HG03521 (cell line): Measurements from ENCODE around the gene ALKBH8.
"Not testable (repeated sequence)": the region's sequence is repeated elsewhere in the genome, so short reads cannot be mapped to it uniquely, and the experiment has no call there.

Source experiments
- ATAC-seq: cut with Tn5 transposase; IDR thresholded peaks from one replicate; pipeline ENCODE4 v1.9.1; 2021; ENCODE audit warnings: mild to moderate bottlenecking, moderate library complexity; ENCODE audit not compliant: unreplicated experiment

The ALKBH8 gene

GRCh38 chr11:107508201-107508857, 57.2 kb downstream of the ALKBH8 start:
- no peak for ATAC-seq

- ATAC-seq, result no peak
Observed at GRCh38 chr11:107505647-107506225, 59.8 kb downstream of the ALKBH8 start.

- no peak for ATAC-seq
Observed at GRCh38 chr11:107504981-107505380, 60.6 kb downstream of the ALKBH8 start.

GRCh38 chr11:107501713-107502112, 63.8 kb downstream of the ALKBH8 start:
- ATAC-seq, result no peak

DNA sequence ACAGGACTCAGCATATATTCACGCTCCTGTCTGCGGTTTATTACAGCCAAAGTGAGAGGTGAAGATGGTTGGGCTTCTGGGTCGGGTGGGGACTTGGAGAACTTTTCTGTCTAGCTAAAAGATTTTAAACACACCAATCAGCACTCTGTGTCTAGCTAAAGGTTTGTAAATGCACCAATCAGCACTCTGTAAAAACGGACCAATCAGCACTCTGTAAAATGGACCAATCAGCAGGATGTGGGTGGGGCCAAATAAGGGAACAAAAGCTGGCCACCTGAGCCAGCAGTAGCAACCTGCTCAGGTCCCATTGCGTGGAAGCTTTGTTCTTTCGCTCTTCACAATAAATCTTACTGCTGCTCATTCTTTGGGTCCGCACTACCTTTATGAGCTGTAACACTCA, 68.2 kb downstream of the ALKBH8 start:
- ATAC-seq, result not testable (repeated sequence)

DNA sequence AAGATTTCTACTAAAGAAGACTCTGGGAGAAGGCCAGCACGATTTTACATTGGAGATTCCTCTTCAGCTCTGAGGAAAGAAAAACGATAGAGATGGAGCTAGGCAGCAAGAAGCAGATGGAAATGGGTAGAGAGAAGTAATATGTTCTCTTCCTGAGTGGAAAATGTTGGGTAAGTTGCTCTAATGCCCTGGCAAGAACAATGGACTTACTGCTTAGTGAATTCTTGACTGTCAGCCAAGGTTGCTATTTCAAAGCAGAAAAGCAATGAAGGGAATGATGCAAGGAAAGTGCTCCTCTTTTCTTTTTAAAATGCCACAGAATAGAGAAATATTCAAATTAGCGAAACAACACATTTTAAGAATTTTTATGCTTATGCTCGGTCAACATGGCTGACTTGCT, 69.5 kb downstream of the ALKBH8 start:
- ATAC-seq, result no peak

GRCh38 chr11:107494055-107494454, 71.5 kb downstream of the ALKBH8 start:
- no peak for ATAC-seq

- no peak for ATAC-seq
Observed at GRCh38 chr11:107493117-107493516, 72.4 kb downstream of the ALKBH8 start.

- ATAC-seq, result no peak
Observed at GRCh38 chr11:107490836-107491235, 74.7 kb downstream of the ALKBH8 start.

DNA sequence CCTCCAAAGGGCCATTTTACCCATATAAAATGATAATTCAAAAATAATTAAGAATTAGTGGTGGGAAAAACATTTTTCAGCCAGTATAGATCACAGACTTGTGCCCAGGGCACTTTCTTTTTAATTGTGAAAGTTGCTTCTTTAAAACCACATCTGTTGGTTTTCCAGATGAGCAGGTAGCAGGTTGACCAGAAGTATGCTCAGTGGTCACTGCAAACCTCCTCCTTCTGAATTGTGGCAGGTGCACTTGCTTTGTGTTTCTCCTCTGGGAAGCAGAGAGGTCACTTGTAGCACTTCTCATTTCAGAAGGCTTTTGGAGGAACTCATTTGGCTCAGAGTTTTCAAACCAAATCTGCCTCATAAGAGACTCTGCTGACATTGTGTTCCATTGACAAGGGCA, 83.3 kb downstream of the ALKBH8 start:
- no peak for ATAC-seq

- no peak for ATAC-seq
Observed at GRCh38 chr11:107478922-107479321, 86.6 kb downstream of the ALKBH8 start.

DNA sequence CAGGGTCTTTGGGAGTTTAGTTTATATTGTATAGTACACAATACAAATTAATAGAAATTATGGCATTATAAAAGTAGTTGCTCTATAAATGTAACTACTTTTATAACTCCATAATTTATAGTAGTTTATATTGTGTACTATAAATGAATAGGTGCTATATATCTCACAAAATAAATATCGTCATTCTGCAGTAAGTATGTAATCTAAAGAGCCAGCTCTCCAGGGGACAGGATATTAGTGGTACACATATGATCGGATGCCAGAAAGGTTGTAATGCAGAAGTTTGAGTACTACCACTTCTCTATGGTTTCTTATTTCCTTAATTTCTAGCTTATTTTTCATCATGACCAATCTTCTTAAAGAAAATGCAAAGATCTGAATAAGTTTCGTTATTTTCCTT, 87.7 kb downstream of the ALKBH8 start:
- no peak for ATAC-seq

DNA sequence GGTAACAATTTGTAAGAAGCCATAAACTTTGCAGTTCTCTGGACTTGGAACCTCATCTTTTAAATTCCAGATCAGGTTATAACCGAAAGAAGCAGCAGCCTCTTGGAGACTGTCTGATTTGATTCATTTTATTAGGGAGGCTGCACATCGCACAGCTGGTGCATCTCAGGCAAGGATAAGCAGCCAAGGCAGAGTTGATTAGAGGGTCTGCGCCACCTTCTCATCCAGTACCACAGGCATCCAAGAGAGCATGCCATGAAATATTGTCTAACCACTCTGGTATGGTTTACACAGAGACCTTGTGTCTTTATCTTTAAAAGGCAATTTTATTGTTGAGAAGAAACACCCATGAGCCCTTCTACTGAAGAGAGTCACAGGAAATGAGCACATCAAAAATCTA, 91.7 kb downstream of the ALKBH8 start:
- no peak for ATAC-seq

DNA sequence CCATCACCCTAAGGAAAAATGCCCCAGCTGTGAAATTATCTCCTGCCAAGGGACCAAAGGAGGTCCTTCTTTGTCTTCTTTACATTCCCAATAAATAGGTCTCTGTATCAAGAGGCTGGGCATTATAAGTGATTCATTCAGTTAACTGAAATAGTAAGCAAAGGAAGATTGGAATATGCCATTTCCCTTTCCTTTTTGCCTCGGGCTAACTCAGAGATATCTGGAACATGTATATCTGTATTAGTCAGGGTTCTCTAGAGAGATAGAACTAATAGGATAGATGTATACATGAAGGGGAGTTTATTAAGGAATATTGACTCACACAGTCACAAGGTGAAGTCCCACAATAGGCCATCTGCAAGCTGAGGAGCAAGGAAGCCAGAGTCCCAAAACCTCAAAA, 92.6 kb downstream of the ALKBH8 start:
- no peak for ATAC-seq

- no peak for ATAC-seq
Observed at GRCh38 chr11:107468596-107468995, 96.9 kb downstream of the ALKBH8 start.

- ATAC-seq, result no peak
Observed at GRCh38 chr11:107467696-107468095, 97.8 kb downstream of the ALKBH8 start.

DNA sequence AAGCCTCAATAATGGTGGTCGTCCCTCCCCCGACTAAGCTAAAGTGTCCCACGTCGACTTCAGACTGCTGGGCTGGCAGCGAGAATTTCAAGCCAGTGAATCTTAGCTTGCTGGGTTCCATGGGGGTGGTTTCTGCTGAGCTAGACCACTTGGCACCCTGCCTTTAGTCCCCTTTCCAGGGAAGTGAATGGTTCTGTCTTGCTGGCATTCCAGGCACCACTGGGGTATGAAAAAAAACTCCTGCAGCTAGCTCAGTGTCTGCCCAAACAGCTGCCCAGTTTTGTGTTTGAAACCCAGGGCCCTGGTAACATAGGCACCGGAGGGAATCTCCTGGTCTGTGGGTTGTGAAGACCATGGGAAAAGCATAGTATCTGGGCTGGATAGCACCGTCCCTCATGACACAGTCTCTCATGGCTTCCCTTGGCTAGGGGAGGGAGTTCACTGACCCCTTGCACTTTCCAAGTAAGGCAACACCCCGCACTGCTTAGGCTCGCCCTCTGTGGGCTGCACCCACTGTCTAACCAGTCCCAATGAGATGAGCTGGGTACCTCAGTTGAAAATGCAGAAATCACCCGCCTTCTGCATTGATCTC, 99.2 kb downstream of the ALKBH8 start:
- not testable (repeated sequence) for ATAC-seq

GRCh38 chr11:107457558-107458271, 107.8 kb downstream of the ALKBH8 start, which contains the start of gene CWF19L2:
Gene CWF19L2, minus strand, starts transcription at chr11:107457825. Its CDS starts 9 bp downstream, at chr11:107457816.
- peak; percentile 96 for ATAC-seq

GRCh38 chr11:107457205-107457557, 108.4 kb downstream of the ALKBH8 start:
- peak; percentile 42 for ATAC-seq

- ATAC-seq, result no peak
Observed at GRCh38 chr11:107453594-107454286, 111.8 kb downstream of the ALKBH8 start.
